Measurements from ENCODE around the gene RRAD.
"Not testable (repeated sequence)": the region's sequence is repeated elsewhere in the genome, so short reads cannot be mapped to it uniquely, and the experiment has no call there.

The RRAD gene, protein sequence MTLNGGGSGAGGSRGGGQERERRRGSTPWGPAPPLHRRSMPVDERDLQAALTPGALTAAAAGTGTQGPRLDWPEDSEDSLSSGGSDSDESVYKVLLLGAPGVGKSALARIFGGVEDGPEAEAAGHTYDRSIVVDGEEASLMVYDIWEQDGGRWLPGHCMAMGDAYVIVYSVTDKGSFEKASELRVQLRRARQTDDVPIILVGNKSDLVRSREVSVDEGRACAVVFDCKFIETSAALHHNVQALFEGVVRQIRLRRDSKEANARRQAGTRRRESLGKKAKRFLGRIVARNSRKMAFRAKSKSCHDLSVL

DNA sequence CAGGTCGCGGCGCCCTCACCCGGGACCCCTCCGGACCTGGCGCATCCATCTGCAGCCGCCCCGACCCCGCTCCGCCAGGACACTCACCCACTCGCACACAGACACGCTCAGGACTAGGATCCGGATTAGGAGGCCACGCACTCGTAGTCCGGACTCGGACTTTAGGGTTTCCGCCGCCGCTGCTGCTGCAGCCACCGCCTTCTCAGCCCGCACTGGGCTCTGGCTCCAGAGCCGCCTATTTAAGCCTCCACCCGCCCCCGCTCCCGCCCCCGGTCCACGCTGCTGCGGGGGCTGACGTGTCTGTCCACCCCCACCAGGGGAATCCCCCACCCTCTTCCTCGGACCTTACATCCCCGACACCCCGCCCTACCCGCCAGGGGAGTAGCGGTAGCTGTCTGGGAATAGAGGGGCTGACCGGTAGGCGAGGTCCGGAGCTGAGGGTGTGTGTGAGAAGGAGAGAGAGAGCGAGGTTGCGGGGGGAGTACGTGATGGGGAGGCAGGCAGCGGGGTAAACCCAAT lies at the start of gene RRAD:
RRAD (minus strand) TSS at position 214 of the 519 bp plus-strand sequence. CDS start 356 bp downstream, outside the sequence.
- DNase-seq (ENCODE audit: low read depth): no peak

DNA sequence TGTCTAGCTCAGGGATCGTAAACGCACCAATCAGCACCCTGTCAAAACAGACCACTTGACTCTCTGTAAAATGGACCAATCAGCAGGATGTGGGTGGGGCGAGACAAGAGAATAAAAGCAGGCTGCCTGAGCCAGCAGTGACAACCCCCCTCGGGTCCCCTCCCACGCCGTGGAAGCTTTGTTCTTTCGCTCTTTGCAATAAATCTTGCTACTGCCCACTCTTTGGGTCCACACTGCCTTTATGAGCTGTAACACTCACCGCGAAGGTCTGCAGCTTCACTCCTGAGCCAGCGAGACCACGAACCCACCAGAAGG lies 49.6 kb upstream of the RRAD start:
- DNase-seq (ENCODE audit: low read depth): peak; percentile 38

DNA sequence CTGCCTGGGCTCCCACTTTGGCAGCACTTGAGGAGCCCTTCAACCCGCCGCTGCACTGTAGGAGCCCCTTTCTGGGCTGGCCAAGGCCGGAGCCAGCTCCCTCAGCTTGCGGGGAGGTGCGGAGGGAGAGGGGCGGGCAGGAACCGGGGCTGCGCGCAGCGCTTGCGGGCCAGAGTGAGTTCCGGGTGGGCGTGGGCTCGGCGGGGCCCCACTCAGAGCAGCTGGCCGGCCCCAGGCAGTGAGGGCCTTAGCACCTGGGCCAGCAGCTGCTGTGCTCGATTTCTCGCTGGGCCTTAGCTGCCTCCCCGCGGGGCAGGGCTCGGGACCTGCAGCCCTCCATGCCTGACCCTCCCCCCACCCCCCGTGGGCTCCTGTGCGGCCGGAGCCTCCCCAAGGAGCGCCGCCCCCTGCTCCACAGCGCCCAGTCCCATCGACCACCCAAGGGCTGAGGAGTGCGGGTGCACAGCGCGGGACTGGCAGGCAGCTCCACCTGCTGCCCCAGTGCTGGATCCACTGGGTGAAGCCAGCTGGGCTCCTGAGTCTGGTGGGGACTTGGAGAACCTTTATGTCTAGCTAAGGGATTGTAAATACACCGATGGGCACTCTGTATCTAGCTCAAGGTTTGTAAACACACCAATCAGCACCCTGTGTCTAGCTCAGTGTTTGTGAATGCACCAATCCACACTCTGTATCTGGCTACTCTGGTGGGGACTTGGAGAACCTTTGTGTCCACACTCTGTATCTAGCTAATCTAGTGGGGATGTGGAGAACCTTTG lies 49.0 kb upstream of the RRAD start:
- DNase-seq (ENCODE audit: low read depth): not testable (repeated sequence)

DNA sequence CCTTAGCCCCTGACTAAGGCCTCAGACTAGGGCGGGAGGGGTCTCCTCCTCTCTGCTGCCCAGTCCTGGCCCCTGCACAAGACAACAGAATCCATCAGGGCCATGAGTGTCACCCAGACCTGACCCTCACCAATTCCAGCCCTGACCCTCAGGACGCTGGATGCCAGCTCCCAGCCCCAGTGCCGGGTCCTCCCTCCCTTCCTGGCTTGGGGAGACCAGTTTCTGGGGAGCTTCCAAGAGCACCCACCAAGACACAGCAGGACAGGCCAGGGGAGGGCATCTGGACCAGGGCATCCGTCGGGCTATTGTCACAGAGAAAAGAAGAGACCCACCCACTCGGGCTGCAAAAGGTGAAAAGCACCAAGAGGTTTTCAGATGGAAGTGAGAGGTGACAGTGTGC lies 48.4 kb upstream of the RRAD start:
- DNase-seq (ENCODE audit: low read depth): no peak

DNA sequence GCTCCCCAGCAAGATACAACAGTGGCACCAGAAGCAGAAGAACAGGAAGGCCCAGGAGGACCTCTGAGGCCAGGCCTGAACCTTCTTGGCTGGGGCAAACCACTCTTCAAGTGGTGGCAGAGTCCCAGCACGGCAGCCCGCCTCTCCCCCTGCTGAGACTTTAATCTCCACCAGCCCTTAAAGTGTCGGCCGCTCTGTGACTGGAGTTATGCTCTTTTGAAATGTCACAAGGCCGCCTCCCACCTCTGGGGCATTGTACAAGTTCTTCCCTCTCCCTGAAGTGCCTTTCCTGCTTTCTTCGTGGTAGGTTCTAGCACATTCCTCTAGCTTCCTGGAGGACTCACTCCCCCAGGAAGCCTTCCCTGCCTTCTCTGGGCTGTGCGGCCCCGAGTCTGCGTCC lies 47.6 kb upstream of the RRAD start:
- DNase-seq (ENCODE audit: low read depth): no peak

DNA sequence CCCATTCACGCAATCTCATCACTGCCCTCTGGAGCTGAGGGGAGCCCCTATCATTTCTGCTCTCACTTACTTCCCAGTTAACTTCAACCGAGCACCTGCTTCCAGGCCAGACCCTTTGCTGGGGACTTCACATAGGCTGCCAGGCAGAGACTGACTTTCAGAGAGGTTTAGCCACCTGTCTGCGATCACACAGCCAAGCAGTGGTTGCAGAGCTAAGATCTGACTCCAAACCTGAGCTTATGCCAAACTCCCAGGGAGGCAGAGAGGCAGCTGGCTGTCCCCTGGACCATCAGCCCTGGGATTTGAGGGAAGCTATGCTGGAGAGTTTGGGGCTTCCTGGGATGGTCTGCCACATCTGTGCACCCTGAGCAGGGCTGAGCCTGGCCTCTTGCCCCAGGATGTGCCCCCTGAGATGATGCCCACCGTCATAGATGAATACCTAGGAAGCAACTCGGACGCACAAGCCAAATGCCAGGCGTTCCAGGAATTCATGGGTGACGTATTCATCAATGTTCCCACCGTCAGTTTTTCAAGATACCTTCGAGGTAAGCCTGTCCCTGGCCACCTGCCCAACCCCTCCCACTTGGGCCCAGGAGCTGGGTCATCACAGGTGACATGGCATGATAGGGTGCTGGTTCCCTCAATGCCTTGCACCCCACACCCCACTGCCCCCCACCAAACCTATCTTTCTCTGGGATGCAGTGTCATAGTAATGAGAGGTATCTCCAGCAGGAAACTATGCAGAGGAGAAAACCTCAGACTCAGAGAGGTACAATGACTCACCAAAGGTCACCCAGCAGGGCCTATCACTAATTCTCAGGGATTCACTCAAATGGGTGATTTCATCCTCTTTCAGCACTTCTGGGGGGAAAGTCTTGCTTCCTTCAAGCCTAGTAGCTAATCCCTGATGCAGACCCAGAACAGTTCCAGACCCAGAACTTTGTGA lies 45.7 kb upstream of the RRAD start:
- DNase-seq (ENCODE audit: low read depth): no peak

DNA sequence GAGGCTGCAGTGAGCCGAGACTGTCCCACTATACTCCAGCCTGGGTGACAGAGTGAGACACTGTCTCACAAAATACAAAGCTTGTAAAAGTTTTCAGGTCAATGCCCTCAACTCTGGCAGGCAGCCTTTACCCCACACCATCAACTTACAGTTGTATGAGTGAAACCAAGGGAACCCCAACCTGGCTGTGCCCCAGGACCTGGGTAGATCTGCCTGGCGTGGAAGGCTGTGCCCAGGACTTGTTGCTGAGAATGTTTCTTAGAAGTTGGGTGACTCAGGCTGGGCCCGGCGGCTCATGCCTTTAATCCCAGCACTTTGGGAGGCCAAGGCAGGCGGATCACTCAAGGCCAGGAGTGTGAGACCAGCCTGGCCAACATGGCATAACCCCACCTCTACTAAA lies 43.5 kb upstream of the RRAD start:
- DNase-seq (ENCODE audit: low read depth): no peak

DNA sequence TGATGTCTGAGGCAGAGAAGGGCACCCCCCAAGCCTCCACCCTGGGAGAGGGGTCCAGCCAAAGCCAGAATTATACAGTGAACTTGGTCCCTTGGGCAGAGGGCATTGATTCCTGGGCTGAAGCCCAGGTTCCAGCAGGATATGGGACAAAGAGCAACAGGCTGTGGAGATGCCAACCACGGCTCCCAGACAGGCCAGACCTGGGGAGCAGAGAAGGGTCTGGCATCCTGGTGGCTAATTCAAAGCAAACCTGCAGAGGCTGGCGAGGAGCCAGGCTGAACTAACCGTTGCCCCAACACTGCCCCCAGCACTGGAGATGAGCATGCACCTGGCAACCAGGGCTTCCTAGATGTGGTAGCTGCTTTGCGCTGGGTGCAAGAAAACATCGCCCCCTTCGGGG lies 38.7 kb upstream of the RRAD start:
- no peak for DNase-seq (ENCODE audit: low read depth)

DNA sequence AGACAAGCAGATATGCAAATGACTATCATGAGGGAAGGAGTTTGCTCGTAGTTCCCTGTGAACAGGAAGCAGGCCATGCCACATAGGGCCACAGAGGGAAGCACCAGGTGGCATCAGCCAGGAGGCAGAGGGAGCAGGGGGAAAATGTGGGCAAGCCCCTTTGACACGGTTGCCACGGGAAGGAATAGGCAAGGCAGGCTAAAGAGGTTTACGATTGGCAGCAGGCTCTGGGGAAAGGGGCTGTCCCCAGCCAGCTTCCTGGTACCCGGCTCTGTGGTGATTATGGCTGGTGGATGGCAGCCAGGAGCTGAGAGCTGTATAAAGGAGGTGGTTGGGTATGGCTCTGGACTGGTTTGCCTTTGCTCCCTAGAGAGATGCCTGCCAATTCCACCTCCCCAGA lies 36.6 kb upstream of the RRAD start:
- DNase-seq (ENCODE audit: low read depth): no peak

DNA sequence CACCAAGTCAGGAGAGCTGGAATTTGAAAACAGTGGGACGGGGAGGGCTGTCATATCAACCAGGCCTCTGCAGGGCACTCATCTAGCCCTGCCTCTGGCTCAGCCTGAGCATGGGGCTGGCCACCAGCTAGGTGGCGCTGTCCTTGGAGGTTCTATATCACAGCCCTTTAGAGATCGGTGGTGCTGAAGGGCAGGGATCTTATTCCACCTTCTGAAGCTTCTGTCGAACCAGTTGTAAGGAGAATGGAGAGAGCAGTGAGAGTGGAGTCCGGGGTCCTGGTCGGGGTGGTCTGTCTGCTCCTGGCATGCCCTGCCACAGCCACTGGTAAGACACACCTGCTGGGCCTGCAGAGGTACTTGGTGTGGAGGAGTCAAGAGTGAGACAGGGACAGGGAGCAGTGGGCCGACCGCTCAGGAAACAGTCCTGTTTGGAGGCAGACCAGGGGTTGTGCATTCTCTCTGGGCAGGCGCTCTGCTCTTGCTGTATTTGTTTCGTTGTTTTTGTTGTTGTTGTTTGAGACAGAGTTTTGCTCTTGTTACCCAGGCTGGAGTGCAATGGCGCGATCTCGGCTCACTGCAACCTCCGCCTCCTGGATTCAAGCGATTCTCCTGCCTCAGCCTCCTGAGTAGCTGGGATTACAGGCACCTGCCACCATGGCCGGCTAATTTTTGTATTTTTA lies 35.9 kb upstream of the RRAD start, which contains the start of gene CES3:
CES3 (plus strand) TSS at position 202 of the 680 bp plus-strand sequence; CDS start at position 244, 42 bp downstream.
- peak; percentile 37 for DNase-seq (ENCODE audit: low read depth)

DNA sequence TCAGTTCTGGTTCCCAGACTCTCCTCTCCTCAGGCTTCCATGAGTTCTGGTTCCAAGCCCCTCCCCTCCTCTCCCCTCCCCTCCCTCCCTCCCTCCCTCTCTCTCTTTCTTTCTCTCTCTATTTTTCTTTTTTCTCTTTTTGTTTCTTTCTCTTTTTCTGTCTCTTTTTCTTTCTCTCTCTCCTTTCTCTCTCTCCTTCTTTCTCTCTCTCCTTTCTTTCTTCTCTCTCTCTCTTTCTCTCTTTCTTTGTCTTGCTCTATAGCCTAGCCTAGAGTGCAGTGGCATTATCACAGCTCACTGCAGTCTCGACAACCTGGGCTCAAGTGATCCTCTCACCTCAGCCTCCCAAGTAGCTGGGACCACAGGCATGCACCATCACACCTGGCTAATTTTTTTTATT lies 34.9 kb upstream of the RRAD start:
- no peak for DNase-seq (ENCODE audit: low read depth)

DNA sequence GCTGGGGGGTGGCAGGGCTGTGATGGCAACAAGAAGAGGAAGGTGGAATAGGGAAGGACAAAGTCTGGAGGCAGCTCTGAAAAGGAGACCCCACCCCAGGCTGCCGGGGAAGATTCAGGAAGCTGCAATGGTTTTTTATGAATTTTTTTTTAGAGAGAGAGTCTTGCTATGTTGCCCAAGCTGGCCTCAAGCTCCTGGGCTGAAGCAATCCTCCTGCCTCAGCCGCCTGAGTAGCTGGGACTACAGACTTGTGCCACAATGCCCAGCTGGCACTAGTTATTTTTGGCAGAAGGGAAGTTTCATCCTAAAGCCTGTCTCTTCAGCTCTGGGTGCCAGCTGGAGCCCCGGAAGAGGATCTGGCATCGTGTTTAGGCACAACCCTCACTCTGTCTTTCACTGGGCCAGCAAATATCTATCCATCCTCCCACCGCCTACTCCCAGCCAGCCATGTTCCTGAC lies 34.4 kb upstream of the RRAD start:
- no peak for DNase-seq (ENCODE audit: low read depth)

DNA sequence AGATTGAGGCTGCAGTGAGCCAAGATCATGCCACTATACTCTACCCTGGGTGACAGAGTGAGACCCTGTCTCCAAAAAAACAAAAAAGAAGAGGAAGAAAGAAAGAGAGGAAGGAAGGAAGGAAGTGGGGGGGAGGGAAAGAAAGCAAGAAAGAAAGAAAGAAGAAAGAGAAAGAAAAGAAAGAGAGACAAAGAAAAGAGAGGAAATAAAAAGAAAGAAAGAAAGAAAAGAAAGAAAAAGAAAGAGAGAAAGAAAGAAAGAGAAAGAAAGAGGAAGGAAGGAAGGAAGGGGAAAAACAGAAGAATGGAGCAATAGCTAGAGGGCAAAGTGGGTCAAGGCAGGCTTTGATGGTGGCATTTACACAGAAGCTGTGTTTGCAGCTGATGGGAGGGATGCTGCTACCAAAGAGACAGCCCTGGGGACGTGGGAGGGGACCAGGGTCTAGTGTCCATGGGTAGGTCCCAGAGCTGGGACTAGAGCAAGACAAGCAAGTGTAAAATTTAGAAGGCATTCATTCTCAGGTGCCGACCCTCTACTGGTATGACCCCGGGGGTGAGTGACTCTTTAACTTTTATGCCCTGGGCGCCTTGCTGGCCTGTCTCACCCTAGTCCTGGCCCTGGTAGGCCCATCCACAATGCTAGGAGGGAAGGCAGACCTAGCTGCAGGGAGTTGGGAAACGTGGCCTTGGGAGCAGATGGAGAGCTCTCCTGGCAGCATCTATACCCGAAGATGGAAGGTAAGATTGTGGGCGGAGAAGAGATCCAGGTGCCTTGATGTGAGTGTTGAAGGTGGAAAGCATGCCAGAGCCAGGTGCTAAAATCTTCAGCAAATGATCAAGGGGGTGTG lies 33.7 kb upstream of the RRAD start:
- DNase-seq (ENCODE audit: low read depth): no peak

DNA sequence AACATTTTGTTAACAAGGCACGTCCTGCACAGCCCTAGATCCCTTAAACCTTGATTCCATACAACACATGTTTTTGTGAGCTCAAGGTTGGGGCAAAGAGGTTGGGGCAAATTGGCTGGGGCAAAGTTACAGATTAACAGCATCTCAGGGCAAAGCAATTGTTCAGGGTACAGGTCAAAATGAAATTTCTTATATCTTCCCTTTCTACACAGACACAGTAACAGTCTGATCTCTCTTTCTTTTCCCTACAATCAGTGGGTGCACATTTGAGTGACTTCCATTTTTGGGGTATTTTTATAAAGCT lies 30.8 kb upstream of the RRAD start:
- DNase-seq (ENCODE audit: low read depth): not testable (repeated sequence)

DNA sequence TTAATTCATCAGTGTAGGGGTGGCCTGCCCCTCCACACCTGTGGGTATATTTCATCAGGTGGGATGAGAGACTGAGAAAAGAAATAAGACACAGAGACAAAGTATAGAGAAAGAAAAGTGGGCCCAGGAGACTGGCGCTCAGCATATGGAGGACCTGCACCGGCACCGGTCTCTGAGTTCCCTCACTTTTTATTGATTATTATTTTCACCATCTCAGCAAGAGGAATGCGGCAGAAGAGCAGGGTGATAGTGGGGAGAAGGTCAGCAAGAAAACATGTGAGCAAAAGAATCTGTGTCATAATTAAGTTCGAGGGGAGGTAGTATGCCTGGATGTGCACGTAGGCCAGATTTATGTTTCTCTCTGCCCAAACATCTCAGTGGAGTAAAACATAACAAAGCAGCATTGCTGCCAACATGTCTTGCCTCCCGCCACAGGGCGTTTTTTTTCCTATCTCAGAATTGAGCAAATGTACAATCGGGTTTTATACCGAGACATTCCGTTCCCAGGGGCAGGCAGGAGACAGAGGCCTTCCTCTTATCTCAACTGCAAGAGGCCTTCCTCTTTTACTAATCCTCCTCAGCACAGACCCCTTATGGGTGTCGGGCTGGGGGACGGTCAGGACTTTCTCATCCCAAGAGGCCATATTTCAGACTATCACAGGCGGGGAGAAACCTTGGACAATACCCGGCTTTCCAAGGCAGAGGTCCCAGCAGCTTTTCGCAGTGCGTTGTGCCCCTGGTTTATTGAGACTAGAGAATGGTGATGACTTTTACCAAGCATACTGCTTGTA lies 30.2 kb upstream of the RRAD start:
- DNase-seq (ENCODE audit: low read depth): not testable (repeated sequence)

DNA sequence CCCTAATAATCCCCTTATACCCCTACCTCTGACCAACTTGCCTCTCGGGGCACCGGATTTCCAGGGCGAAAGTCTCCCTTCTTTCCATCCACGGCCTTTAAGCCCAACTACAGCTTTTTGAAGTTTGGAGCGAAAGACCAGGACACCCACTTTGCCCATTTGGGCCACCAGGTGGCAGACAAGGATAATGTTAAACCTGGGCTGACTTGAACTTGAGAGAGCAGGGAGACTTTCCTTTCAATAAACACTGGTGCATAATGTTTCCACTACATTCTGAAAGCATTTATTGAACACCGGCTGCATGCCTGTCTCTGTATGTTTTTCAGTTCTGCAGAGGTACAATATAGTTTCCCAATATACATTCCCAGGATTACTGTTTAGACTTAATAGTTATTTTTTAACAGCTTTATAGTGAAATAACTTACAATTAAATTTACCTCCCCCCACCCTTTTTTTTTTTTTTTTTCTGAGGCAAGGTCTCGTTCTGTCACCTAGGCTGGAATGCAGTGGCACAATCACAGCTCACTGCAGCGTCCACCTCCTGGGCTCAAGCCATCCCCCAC lies 28.8 kb upstream of the RRAD start:
- DNase-seq (ENCODE audit: low read depth): peak; percentile 60

DNA sequence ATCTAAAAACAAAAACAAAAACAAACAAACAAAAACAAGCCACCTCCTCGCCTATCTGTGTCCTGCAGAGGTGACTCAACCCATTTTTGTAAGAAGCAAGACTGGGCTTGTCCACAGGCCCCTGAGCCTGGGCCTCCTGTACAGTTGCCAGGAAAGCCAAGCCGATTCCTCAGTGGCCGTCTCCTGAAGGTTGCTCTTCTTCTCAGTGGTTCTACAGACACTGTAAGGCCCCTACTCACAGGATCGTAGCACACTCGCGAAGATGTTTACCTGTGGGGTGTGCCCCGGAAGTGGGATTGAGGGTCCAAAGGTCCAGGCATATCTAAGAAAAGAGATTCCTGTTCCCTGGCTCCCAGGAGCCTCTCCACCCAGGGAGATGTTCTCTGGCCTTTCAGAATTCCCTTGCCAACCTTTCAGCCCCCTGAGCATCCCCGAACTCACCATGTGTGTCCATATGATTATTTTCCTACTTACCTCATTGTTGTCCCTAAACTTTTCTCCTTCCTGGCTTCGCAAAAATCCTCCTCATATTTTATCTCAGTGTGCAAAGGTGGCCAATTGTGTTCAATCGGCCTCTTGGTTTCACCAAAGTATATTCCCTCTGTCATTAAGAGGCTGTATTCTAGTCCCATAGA lies 28.2 kb upstream of the RRAD start:
- DNase-seq (ENCODE audit: low read depth): no peak

DNA sequence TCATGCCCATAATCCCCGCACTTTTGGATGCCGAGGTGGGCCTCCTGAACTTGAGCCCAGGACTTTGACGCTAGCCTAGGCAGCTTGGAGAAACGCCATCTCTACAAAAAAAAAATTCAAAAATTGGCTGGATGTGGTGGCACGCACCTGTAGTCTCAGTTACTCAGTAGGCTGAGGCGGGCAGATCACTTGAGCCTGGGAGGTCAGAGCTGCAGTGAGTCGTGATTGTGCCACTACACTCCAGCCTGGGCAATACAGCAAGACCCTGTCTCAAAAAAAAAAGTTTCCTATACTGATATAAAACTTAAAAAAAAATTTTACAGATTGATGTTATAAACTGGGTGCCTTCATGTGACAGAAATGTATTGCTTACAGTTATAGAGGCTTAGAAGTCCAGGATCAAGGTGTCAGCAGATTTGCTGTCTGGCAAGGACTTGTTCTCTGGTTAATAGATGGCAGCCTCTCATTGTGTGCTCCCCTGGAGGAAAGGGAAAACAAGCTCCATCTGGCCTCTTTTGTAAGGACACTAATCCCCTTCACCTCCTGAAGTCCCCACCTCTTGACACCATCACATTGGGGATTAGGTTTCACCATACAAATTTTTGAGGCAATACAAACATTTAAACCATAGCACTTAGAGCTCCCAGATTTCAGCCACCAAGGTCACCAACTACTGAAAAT lies 27.2 kb upstream of the RRAD start:
- DNase-seq (ENCODE audit: low read depth): no peak
